DMS53 treated with DMSO at 0.1 percent for 48 hours (cell line): ENCODE measurements around the gene FZR1.
"Not testable (repeated sequence)": the region's sequence is repeated elsewhere in the genome, so short reads cannot be mapped to it uniquely, and the experiment has no call there.

Source experiments
- DNase-seq: peaks from one replicate; lab custom pipeline; 2025; ENCODE audit not compliant: unreplicated experiment; lab: John Stamatoyannopoulos, UW

The FZR1 gene

GRCh38 chr19:3570606-3571011 lies 64.5 kb downstream of the FZR1 start:
- DNase-seq = no peak

GRCh38 chr19:3572132-3572854 lies 66.2 kb downstream of the FZR1 start:
- DNase-seq = peak; percentile 92

GRCh38 chr19:3572855-3573161 lies 66.7 kb downstream of the FZR1 start, which contains the start of gene HMG20B:
TSS of gene HMG20B (plus strand) at chr19:3572944. CDS start at chr19:3573310, 366 bp downstream.
- no peak for DNase-seq

GRCh38 chr19:3573162-3573857 lies 67.2 kb downstream of the FZR1 start:
- no peak for DNase-seq

GRCh38 chr19:3573858-3574637 lies 67.9 kb downstream of the FZR1 start:
- DNase-seq = peak; percentile 54

- DNase-seq = no peak
Measured at GRCh38 chr19:3575260-3575741, 69.2 kb downstream of the FZR1 start.

- no peak for DNase-seq
Measured at GRCh38 chr19:3575949-3576673, 70.0 kb downstream of the FZR1 start.

GRCh38 chr19:3576696-3577443 lies 70.8 kb downstream of the FZR1 start:
- no peak for DNase-seq

- DNase-seq = no peak
Measured at GRCh38 chr19:3577723-3578344, 71.7 kb downstream of the FZR1 start.

- DNase-seq = no peak
Measured at GRCh38 chr19:3578390-3578789, 72.3 kb downstream of the FZR1 start.

GRCh38 chr19:3580156-3580934 lies 74.2 kb downstream of the FZR1 start:
- no peak for DNase-seq

- not testable (repeated sequence) for DNase-seq
Measured at GRCh38 chr19:3581792-3582191, 75.7 kb downstream of the FZR1 start.

GRCh38 chr19:3584036-3584802 lies 78.1 kb downstream of the FZR1 start:
- DNase-seq = not testable (repeated sequence)

GRCh38 chr19:3585301-3586126 lies 79.4 kb downstream of the FZR1 start, which contains the start of gene GIPC3:
TSS of gene GIPC3 (plus strand) at chr19:3585478. CDS start at chr19:3585598, 120 bp downstream.
- DNase-seq = no peak

- DNase-seq = no peak
Measured at GRCh38 chr19:3586127-3586626, 80.1 kb downstream of the FZR1 start.

- no peak for DNase-seq
Measured at GRCh38 chr19:3586707-3587346, 80.7 kb downstream of the FZR1 start.
